SU-DHL-6 (cell line): ENCODE measurements around the gene RIMKLA.

Experiments
- H2AFZ ChIP-seq: fragments of 200-600 bp; sonication (generic); 2 replicates; pipeline ENCODE4 v1.6.1; 2014; ENCODE audit warnings: low read depth, mild to moderate bottlenecking, moderate library complexity, mixed read lengths, antibody characterized with exemption, low read length; ENCODE audit not compliant: severe bottlenecking
- H3F3A ChIP-seq: fragments of 200-600 bp; shearing (Covaris generic); 2 replicates; pipeline ENCODE4 v1.6.0; 2016; ENCODE audit warnings: antibody characterized with exemption, mild to moderate bottlenecking; ENCODE audit not compliant: insufficient read depth
- H3K27ac ChIP-seq: fragments of 200-600 bp; sonication (generic); 2 replicates; pipeline ENCODE4 v1.5.1; 2016; ENCODE audit warnings: low read depth, mild to moderate bottlenecking, low read length, moderate library complexity, mixed read lengths
- H3K27me3 ChIP-seq: fragments of 200-600 bp; sonication (generic), shearing (Covaris generic); 2 replicates; pipeline ENCODE4 v1.6.0; 2014; ENCODE audit warnings: mild to moderate bottlenecking, low read length
- H3K36me3 ChIP-seq: fragments of 200-600 bp; sonication (generic); 2 replicates; pipeline ENCODE4 v1.6.1; 2014; ENCODE audit warnings: mild to moderate bottlenecking, low read length, mixed read lengths
- H3K4me2 ChIP-seq: fragments of 300-600, 200-600 bp; shearing (Covaris generic), sonication (generic); 2 replicates; pipeline ENCODE4 v1.6.0; 2014; ENCODE audit warnings: low read length, low read depth, mild to moderate bottlenecking; ENCODE audit not compliant: poor library complexity, severe bottlenecking
- H3K4me3 ChIP-seq: fragments of 200-600 bp; sonication (generic); 2 replicates; pipeline ENCODE4 v1.5.1; 2014; ENCODE audit warnings: antibody characterized with exemption, low read length, mild to moderate bottlenecking, mixed read lengths; ENCODE audit not compliant: insufficient read depth, poor library complexity, severe bottlenecking
- H3K79me2 ChIP-seq: fragments of 200-600 bp; sonication (generic); 2 replicates; pipeline ENCODE4 v1.6.1; 2014; ENCODE audit warnings: mild to moderate bottlenecking, low read length, moderate library complexity; ENCODE audit not compliant: insufficient read depth
- H3K9ac ChIP-seq: fragments of 200-600 bp; sonication (generic); 2 replicates; pipeline ENCODE4 v1.7.0; 2014; ENCODE audit warnings: mild to moderate bottlenecking, low read length
- H3K9me2 ChIP-seq: fragments of 200-600 bp; sonication (generic); replicated peaks from 2 replicates; pipeline ENCODE4 v1.6.1; 2014; ENCODE audit warnings: low read length; ENCODE audit not compliant: insufficient read depth
- H3K9me3 ChIP-seq: fragments of 200-600 bp; sonication (generic); 2 replicates; pipeline ENCODE4 v1.6.1; 2014; ENCODE audit warnings: low read length, mixed read lengths; ENCODE audit not compliant: insufficient read depth
- H4K20me1 ChIP-seq: fragments of 200-600 bp; sonication (generic); 2 replicates; pipeline ENCODE4 v1.6.1; 2014; ENCODE audit warnings: low read depth, mild to moderate bottlenecking, antibody characterized with exemption, low read length, moderate library complexity, mixed read lengths
- EZH2phosphoT487 ChIP-seq: fragments of 200-600 bp; sonication (generic), shearing (Covaris generic); conservative IDR thresholded peaks from 2 replicates; pipeline ENCODE4 v1.6.1; 2018; ENCODE audit warnings: mild to moderate bottlenecking, antibody characterized with exemption, low read length, moderate library complexity, mixed read lengths
- TF ChIP-seq, protein P1 (sequence below): fragments of 200-600 bp; sonication (generic); IDR thresholded peaks from one replicate; pipeline ENCODE4 v1.5.1; 2017; ENCODE audit warnings: antibody characterized with exemption, mild to moderate bottlenecking, low read length, moderate library complexity; ENCODE audit not compliant: insufficient read depth, poor library complexity, severe bottlenecking

RIMKLA gene

DNA sequence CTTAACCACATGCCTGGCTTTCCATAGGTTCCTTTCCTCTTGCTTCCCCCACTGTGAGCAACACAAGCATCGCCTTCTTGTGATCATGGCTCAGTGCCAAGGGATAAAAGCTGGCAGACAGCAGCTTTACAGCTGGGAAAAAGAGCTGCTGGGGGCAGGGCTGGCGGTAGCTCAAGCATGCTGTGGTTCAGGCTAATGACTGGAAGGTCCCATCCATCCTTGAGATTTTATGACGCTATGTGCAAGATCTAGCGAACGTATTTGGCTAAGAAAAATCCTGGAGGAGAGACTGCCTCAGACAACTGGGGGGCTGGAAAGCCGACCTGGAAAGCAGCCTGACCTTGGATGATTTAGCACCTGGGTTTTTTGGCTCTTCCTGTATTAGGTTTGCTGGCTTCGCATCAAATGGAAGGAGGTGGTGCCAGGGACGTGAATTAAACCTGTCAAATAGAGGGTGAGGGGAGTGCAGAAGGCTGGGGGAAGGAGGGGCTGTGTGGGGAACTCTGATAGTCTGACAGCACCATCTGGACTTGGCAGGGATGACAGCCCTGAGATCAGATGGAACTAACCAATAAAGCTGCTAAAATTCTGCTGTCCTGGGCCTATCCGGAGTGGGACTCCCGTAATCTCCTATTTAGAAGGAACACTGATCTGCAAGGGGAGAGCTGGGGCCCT is 40.5 kb downstream of the RIMKLA start:
- H3K79me2 ChIP-seq, result no peaks in the 10 kb centered on the region
- no peaks in the 10 kb centered on the region for H3K27me3 ChIP-seq
- H4K20me1 ChIP-seq, result no peaks in the 10 kb centered on the region
- H2AFZ ChIP-seq, result no peak overlapping the region
- H3F3A ChIP-seq, result no peaks in the 10 kb centered on the region
- TF ChIP-seq, protein P1, sequence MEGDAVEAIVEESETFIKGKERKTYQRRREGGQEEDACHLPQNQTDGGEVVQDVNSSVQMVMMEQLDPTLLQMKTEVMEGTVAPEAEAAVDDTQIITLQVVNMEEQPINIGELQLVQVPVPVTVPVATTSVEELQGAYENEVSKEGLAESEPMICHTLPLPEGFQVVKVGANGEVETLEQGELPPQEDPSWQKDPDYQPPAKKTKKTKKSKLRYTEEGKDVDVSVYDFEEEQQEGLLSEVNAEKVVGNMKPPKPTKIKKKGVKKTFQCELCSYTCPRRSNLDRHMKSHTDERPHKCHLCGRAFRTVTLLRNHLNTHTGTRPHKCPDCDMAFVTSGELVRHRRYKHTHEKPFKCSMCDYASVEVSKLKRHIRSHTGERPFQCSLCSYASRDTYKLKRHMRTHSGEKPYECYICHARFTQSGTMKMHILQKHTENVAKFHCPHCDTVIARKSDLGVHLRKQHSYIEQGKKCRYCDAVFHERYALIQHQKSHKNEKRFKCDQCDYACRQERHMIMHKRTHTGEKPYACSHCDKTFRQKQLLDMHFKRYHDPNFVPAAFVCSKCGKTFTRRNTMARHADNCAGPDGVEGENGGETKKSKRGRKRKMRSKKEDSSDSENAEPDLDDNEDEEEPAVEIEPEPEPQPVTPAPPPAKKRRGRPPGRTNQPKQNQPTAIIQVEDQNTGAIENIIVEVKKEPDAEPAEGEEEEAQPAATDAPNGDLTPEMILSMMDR, result no peak
- TF ChIP-seq EZH2phosphoT487, result no peak
- H3K9me3 ChIP-seq, result no peaks in the 10 kb centered on the region
- H3K27ac ChIP-seq, result no peak overlapping the region
- no peaks in the 10 kb centered on the region for H3K9me2 ChIP-seq
- no peak overlapping the region for H3K4me3 ChIP-seq
- no peaks in the 10 kb centered on the region for H3K36me3 ChIP-seq
- no peak overlapping the region for H3K4me2 ChIP-seq
- H3K9ac ChIP-seq, result no peak overlapping the region

DNA sequence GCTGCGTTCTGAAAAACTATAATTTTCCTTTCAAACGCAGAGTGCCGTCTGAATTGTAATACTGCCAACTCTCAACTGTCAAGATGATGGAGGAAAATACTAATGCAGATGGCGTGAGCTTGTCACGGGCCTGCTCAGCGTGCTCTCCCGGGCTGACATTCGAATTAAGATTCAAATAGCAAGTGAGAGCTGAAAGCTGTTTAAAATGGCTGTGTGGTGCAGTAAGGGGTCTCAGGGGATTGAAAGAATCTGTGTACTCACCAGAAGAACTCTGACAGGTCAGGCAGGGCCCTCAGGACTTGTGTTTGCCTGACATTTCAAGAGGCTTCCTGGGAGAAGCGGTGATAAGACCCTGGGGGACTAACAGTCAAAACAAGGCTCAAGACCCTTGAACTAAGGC is 42.1 kb downstream of the RIMKLA start:
- H3K27ac ChIP-seq, result no peak overlapping the region
- no peaks in the 10 kb centered on the region for H3K9me2 ChIP-seq
- no peak overlapping the region for H3K4me2 ChIP-seq

DNA sequence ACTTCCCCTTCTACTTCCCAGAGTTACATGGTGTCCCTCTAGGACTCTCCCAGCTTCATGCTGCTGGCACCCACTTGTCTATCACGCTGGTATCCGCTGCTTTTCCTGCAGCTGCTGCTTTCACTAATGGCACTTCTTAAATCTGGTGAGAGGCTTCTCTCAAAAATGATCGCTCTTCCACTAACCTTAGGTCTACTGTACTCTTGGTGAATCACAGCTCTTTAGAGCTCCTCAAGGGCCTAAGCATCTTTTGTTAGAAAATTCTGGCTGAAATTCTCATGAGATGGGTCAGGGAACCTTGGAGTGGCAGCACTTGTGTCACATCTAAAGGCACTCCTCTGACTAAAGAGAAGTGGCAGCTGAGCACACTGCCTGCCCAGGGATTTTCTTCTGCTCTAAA is 43.1 kb downstream of the RIMKLA start:
- H3K27me3 ChIP-seq, result no peaks in the 10 kb centered on the region
- no peak overlapping the region for H2AFZ ChIP-seq
- H3K9ac ChIP-seq, result no peak overlapping the region
- no peak for TF ChIP-seq EZH2phosphoT487
- TF ChIP-seq, protein P1, result no peak
- H3K4me2 ChIP-seq, result no peak overlapping the region
- no peak overlapping the region for H3K27ac ChIP-seq
- H3K36me3 ChIP-seq, result no peaks in the 10 kb centered on the region
- H3K9me2 ChIP-seq, result no peaks in the 10 kb centered on the region
- no peaks in the 10 kb centered on the region for H3F3A ChIP-seq
- H3K9me3 ChIP-seq, result no peaks in the 10 kb centered on the region
- no peak overlapping the region for H3K4me3 ChIP-seq
- no peaks in the 10 kb centered on the region for H4K20me1 ChIP-seq
- H3K79me2 ChIP-seq, result no peaks in the 10 kb centered on the region

More for the DNA sequence above, 42.1 kb downstream of the RIMKLA start:
- H3K9me3 ChIP-seq, result no peaks in the 10 kb centered on the region
- H3K9ac ChIP-seq, result no peak overlapping the region
- H3K36me3 ChIP-seq, result no peaks in the 10 kb centered on the region
- no peak for TF ChIP-seq EZH2phosphoT487
- TF ChIP-seq, protein P1, result no peak
- no peaks in the 10 kb centered on the region for H3K79me2 ChIP-seq
- H3F3A ChIP-seq, result no peaks in the 10 kb centered on the region
- H3K4me3 ChIP-seq, result no peak overlapping the region
- H2AFZ ChIP-seq, result no peak overlapping the region
- no peaks in the 10 kb centered on the region for H4K20me1 ChIP-seq
- H3K27me3 ChIP-seq, result no peaks in the 10 kb centered on the region
